IPS-NIHi7 (cell line): ENCODE data around the gene LCOR.

Experiments
- DNase-seq: peaks from one replicate; pipeline ENCODE4 v3.0.0; 2012; ENCODE audit warnings: mixed read lengths; ENCODE audit errors: extremely low spot score

LCOR gene

GRCh38 chr10:96890172-96890513 is 58.0 kb downstream of the LCOR start:
- no peak for DNase-seq

- DNase-seq, result no peak
Measured at GRCh38 chr10:96890580-96890979, 58.5 kb downstream of the LCOR start.

- DNase-seq, result no peak
Measured at GRCh38 chr10:96891840-96892239, 59.7 kb downstream of the LCOR start.

GRCh38 chr10:96895662-96896424 is 63.7 kb downstream of the LCOR start:
- DNase-seq, result no peak

GRCh38 chr10:96896884-96897589 is 64.9 kb downstream of the LCOR start:
- no peak for DNase-seq

- no peak for DNase-seq
Measured at GRCh38 chr10:96902117-96902516, 70.0 kb downstream of the LCOR start.

GRCh38 chr10:96902731-96903358 is 70.7 kb downstream of the LCOR start:
- no peak for DNase-seq

- no peak for DNase-seq
Measured at GRCh38 chr10:96904648-96905047, 72.5 kb downstream of the LCOR start.

GRCh38 chr10:96906864-96907263 is 74.8 kb downstream of the LCOR start:
- DNase-seq, result no peak

GRCh38 chr10:96910488-96911395 is 78.6 kb downstream of the LCOR start:
- DNase-seq, result peak; percentile 53

- DNase-seq, result no peak
Measured at GRCh38 chr10:96912405-96912804, 80.3 kb downstream of the LCOR start.

- no peak for DNase-seq
Measured at GRCh38 chr10:96913906-96914305, 81.8 kb downstream of the LCOR start.

GRCh38 chr10:96917628-96918027 is 85.5 kb downstream of the LCOR start:
- no peak for DNase-seq

GRCh38 chr10:96918214-96919002 is 86.3 kb downstream of the LCOR start:
- DNase-seq, result no peak

GRCh38 chr10:96919785-96920430 is 87.8 kb downstream of the LCOR start:
- no peak for DNase-seq

GRCh38 chr10:96921655-96922054 is 89.6 kb downstream of the LCOR start:
- DNase-seq, result no peak

- DNase-seq, result no peak
Measured at GRCh38 chr10:96922978-96923948, 91.2 kb downstream of the LCOR start.

GRCh38 chr10:96924861-96925260 is 92.8 kb downstream of the LCOR start:
- no peak for DNase-seq

GRCh38 chr10:96930469-96930868 is 98.4 kb downstream of the LCOR start:
- DNase-seq, result no peak
